IMR-90 (cell line): Measurements from ENCODE around the gene EGFR. TPM values are rescaled to one million over a fixed set of nuclear protein-coding genes. Genes with fewer than 3 reads are reported as not detected.

ENCODE experiments used
- ATAC-seq: fragments of 200-7000 bp; cut with Tn5 transposase; 2 replicates; pipeline ENCODE4 v1.9.1; 2020; ENCODE audit warnings: low read depth, mild to moderate bottlenecking, moderate library complexity
- BruUV-seq: library from RNA; stranded (reverse); fragments of 400-500 nt; replicated peaks from 2 replicates; lab custom pipeline; 2021; lab: Mats Ljungman, UMichigan
- CTCF ChIA-PET: fragments of 300-600 bp; formaldehyde crosslinking; extraction: SDS; loops from one replicate; lab custom pipeline; 2021; ENCODE audit warnings: antibody characterized with exemption; lab: Yijun Ruan, JAX
- POLR2A ChIA-PET: fragments of 300-600 bp; sonication (Branson Sonifier 250); formaldehyde crosslinking; loops from one replicate; lab custom pipeline; 2022; ENCODE audit warnings: antibody characterized with exemption; ENCODE audit not compliant: unreplicated experiment; lab: Charles Lee
- DNase-seq: peaks from one replicate; pipeline ENCODE4 v3.0.0; 2013
- H2AFZ ChIP-seq: replicated peaks from 2 replicates; pipeline ENCODE3; 2013; ENCODE audit warnings: low read length, mild to moderate bottlenecking; ENCODE audit not compliant: poor library complexity
- H2AK5ac ChIP-seq: 2 replicates; pipeline ENCODE4 v1.6.1; 2013; ENCODE audit warnings: low read depth, low read length, inconsistent platforms
- H2AK9ac ChIP-seq: replicated peaks from 2 replicates; pipeline ENCODE3; 2013; ENCODE audit warnings: mild to moderate bottlenecking, low read depth, low read length, moderate library complexity; ENCODE audit not compliant: poor library complexity
- H2BK120ac ChIP-seq: 2 replicates; pipeline ENCODE4 v1.6.1; 2013; ENCODE audit warnings: low read depth, low read length, inconsistent platforms
- H2BK15ac ChIP-seq: 3 replicates; pipeline ENCODE4 v1.6.1; 2013; ENCODE audit warnings: low read depth, low read length, inconsistent platforms
- H2BK20ac ChIP-seq: 2 replicates; pipeline ENCODE4 v1.6.1; 2013; ENCODE audit warnings: low read depth, mild to moderate bottlenecking, inconsistent platforms, low read length, moderate library complexity
- H2BK5ac ChIP-seq: 2 replicates; pipeline ENCODE4 v1.6.1; 2013; ENCODE audit warnings: mild to moderate bottlenecking, low read depth, low read length, inconsistent platforms; ENCODE audit not compliant: poor library complexity, severe bottlenecking
- H3K14ac ChIP-seq: replicated peaks from 2 replicates; pipeline ENCODE4 v1.6.1; 2013; ENCODE audit warnings: low read depth, low read length, inconsistent platforms
- H3K18ac ChIP-seq: 2 replicates; pipeline ENCODE4 v1.6.1; 2013; ENCODE audit warnings: low read depth, low read length, control low read depth
- H3K23ac ChIP-seq: 2 replicates; pipeline ENCODE4 v1.6.1; 2013; ENCODE audit warnings: low read depth, low read length, inconsistent platforms
- H3K27ac ChIP-seq: 2 replicates; pipeline ENCODE4 v1.5.1; 2013; ENCODE audit warnings: mild to moderate bottlenecking, control low read depth, low read length; ENCODE audit not compliant: insufficient read depth
- H3K27me3 ChIP-seq: 2 replicates; pipeline ENCODE4 v1.6.1; 2013; ENCODE audit warnings: low read length; ENCODE audit not compliant: control insufficient read depth, insufficient read depth
- H3K36me3 ChIP-seq: 2 replicates; pipeline ENCODE4 v1.6.1; 2013; ENCODE audit warnings: low read length, mixed read lengths; ENCODE audit not compliant: control insufficient read depth, insufficient read depth
- H3K4ac ChIP-seq: 2 replicates; pipeline ENCODE4 v1.6.1; 2013; ENCODE audit warnings: low read depth, low read length, inconsistent platforms
- H3K4me1 ChIP-seq: 2 replicates; pipeline ENCODE4 v1.6.1; 2013; ENCODE audit warnings: low read length, mixed read lengths; ENCODE audit not compliant: control insufficient read depth, insufficient read depth
- H3K4me2 ChIP-seq: 2 replicates; pipeline ENCODE4 v1.6.1; 2013; ENCODE audit warnings: low read depth, mild to moderate bottlenecking, control low read depth, low read length, moderate library complexity
- H3K4me3 ChIP-seq: 2 replicates; pipeline ENCODE4 v1.5.1; 2013; ENCODE audit warnings: low read depth, mild to moderate bottlenecking, control low read depth, low read length, moderate library complexity; ENCODE audit not compliant: insufficient read depth
- H3K56ac ChIP-seq: 2 replicates; pipeline ENCODE4 v1.6.1; 2013; ENCODE audit warnings: low read length, inconsistent platforms; ENCODE audit not compliant: insufficient read depth; ENCODE audit errors: extremely low read depth
- H3K79me1 ChIP-seq, 2 experiments: 2 replicates each; pipeline ENCODE4 v1.6.1; 2013; ENCODE audit warnings: low read length in 2 of 2, inconsistent platforms in 1 of 2, low read depth in 1 of 2
- H3K9ac ChIP-seq: 2 replicates; pipeline ENCODE4 v1.6.1; 2013; ENCODE audit warnings: low read depth, low read length, control low read depth
- H3K9me1 ChIP-seq: 2 replicates; pipeline ENCODE4 v1.6.1; 2013; ENCODE audit warnings: low read length, inconsistent platforms; ENCODE audit not compliant: insufficient read depth
- H3K9me3 ChIP-seq: 2 replicates; pipeline ENCODE4 v1.6.1; 2013; ENCODE audit warnings: low read length; ENCODE audit not compliant: control insufficient read depth, insufficient read depth
- H4K20me1 ChIP-seq: 2 replicates; pipeline ENCODE4 v1.6.1; 2013; ENCODE audit warnings: low read length, inconsistent platforms; ENCODE audit not compliant: insufficient read depth
- H4K5ac ChIP-seq: 2 replicates; pipeline ENCODE4 v1.6.1; 2013; ENCODE audit warnings: mild to moderate bottlenecking, low read depth, low read length, control low read depth
- H4K8ac ChIP-seq, 2 experiments: 2 replicates each; pipeline ENCODE4 v1.6.1; 2013; ENCODE audit warnings: low read depth in 2 of 2, low read length in 2 of 2, control low read depth in 1 of 2, inconsistent platforms in 1 of 2
- H4K91ac ChIP-seq: 2 replicates; pipeline ENCODE4 v1.6.1; 2013; ENCODE audit warnings: low read depth, low read length, inconsistent platforms; ENCODE audit not compliant: insufficient read depth
- BHLHE40 ChIP-seq: fragments of 150-350 bp; IDR thresholded peaks from 2 replicates; pipeline ENCODE4 v1.6.1; 2016; ENCODE audit warnings: mild to moderate bottlenecking, low read depth, low read length
- CEBPB ChIP-seq: IDR thresholded peaks from 2 replicates; pipeline ENCODE4 v1.6.1; 2012; ENCODE audit warnings: low read depth, low read length, improper control_type of control experiment
- CHD1 ChIP-seq: IDR thresholded peaks from 2 replicates; pipeline ENCODE4 v1.6.1; 2012; ENCODE audit warnings: low read depth, low read length, improper control_type of control experiment
- CTCF ChIP-seq: conservative IDR thresholded peaks from 2 replicates; pipeline ENCODE4 v1.5.1; 2012; ENCODE audit warnings: mild to moderate bottlenecking, low read depth, low read length, improper control_type of control experiment
- FOS ChIP-seq: fragments of 150-350 bp; IDR thresholded peaks from 2 replicates; pipeline ENCODE4 v1.6.1; 2016; ENCODE audit warnings: low read depth, low read length
- MAFK ChIP-seq: IDR thresholded peaks from 2 replicates; pipeline ENCODE4 v1.6.1; 2012; ENCODE audit warnings: low read depth, low read length, improper control_type of control experiment
- MAZ ChIP-seq: IDR thresholded peaks from 2 replicates; pipeline ENCODE4 v1.6.1; 2012; ENCODE audit warnings: low read depth, mild to moderate bottlenecking, low read length, improper control_type of control experiment, moderate library complexity, borderline replicate concordance
- MXI1 ChIP-seq: IDR thresholded peaks from 2 replicates; pipeline ENCODE4 v1.6.1; 2012; ENCODE audit warnings: low read depth, mild to moderate bottlenecking, low read length, moderate library complexity, borderline replicate concordance
- NFE2L2 ChIP-seq: fragments of 150-350 bp; IDR thresholded peaks from 2 replicates; pipeline ENCODE4 v1.6.1; 2016; ENCODE audit warnings: low read depth, mild to moderate bottlenecking, low read length
- POLR2A ChIP-seq: IDR thresholded peaks from 2 replicates; pipeline ENCODE4 v1.6.1; 2012; ENCODE audit warnings: mild to moderate bottlenecking, low read depth, low read length
- RAD21 ChIP-seq: IDR thresholded peaks from 2 replicates; pipeline ENCODE4 v1.6.1; 2012; ENCODE audit warnings: low read length, improper control_type of control experiment
- RCOR1 ChIP-seq: IDR thresholded peaks from 2 replicates; pipeline ENCODE4 v1.6.1; 2012; ENCODE audit warnings: mild to moderate bottlenecking, low read length, improper control_type of control experiment; ENCODE audit not compliant: insufficient replicate concordance
- RFX5 ChIP-seq: IDR thresholded peaks from 2 replicates; pipeline ENCODE4 v1.8.0; 2012; ENCODE audit warnings: low read depth, mild to moderate bottlenecking, low read length, moderate library complexity
- SMC3 ChIP-seq: fragments of 150-350 bp; IDR thresholded peaks from 2 replicates; pipeline ENCODE4 v1.6.1; 2016; ENCODE audit warnings: low read depth, mild to moderate bottlenecking, antibody characterized with exemption, low read length, moderate library complexity
- WGBS, 2 experiments: methylation state at CpG; one replicate each; pipeline versions ENCODE4 v1.1.5 to v1.1.7; 2013; ENCODE audit warnings: missing lambda C conversion rate in 2 of 2; ENCODE audit not compliant: insufficient read length in 1 of 2; ENCODE audit errors: extremely low coverage in 2 of 2; 5-methylcytosine and 5-hydroxymethylcytosine counted together
- dilution Hi-C: fragments of 300-500 bp; cut with HindIII; formaldehyde crosslinking; loops from one replicate; pipeline ENCODE4 v1.14.3; 2018; ENCODE audit warnings: low sequenced_read_pairs; ENCODE audit not compliant: unreplicated experiment
- in situ Hi-C: fragments of 300-500 bp; cut with MboI; formaldehyde crosslinking; loops from 3 replicates; pipeline ENCODE4 v1.14.3; 2019; ENCODE audit warnings: low sequenced_read_pairs, inconsistent platforms, mixed read lengths
- intact Hi-C: fragments of 100-400 bp; cut with micrococcal nuclease; formaldehyde crosslinking; loops from 2 replicates; pipeline ENCODE4 v1.10.0; 2022
- polyA plus RNA-seq, 3 experiments: library from polyadenylated mRNA; depleted of rRNA; stranded (reverse); fragments of >200 nt; gene quantifications; 2 replicates each; pipeline ENCODE4 v1.2.3, GENCODE V29; 2012; ENCODE audit warnings: low replicate concordance in 1 of 3
- total RNA-seq: library from RNA; depleted of rRNA; stranded (reverse); fragments of >200 nt; gene quantifications from 2 replicates; pipeline ENCODE4 v1.2.3, GENCODE V29; 2012
- TF ChIP-seq, protein P1 (sequence below): fragments of 150-350 bp; IDR thresholded peaks from 2 replicates; pipeline ENCODE4 v1.6.1; 2017; ENCODE audit warnings: mild to moderate bottlenecking, antibody characterized with exemption, low read length, low read depth
- TF ChIP-seq, protein P2 (sequence below): fragments of 150-350 bp; IDR thresholded peaks from 2 replicates; pipeline ENCODE4 v1.6.1; 2016; ENCODE audit warnings: low read depth, mild to moderate bottlenecking, low read length, moderate library complexity, borderline replicate concordance

EGFR gene
- total and polyA plus RNA-seq, 2 of the 4 experiments (the other 2 are of a cell fraction): 36.9 to 60.4 TPM

DNA sequence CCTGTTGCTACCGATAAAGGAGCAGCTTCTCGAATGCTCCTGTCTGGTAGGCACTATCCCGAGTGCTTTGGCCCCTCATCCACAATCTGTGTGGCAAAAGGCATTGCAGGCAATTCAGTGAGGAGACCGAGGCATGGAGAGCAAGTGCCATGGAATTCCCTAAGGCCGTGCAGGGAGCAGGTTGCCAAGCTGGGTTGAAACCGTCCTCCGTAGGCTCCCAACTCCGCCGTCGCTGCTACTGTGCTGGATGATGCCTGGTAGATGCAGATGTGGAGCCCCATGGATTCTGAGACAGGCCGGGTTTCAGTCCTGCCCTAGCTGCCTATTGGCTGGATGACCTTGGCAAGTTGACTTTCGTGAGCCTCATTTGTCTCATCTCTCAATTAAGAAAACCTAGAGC lies 85.3 kb downstream of the EGFR start:
- TF ChIP-seq SMC3 (no peak), RAD21 (no peak), MXI1 (no peak), RFX5 (no peak), CEBPB (no peak), BHLHE40 (no peak), POLR2A (no peak), MAZ (no peak), CTCF (no peak), MAFK (no peak), FOS (no peak), CHD1 (no peak), RCOR1 (no peak), NFE2L2 (no peak)
- TF ChIP-seq, protein P1, sequence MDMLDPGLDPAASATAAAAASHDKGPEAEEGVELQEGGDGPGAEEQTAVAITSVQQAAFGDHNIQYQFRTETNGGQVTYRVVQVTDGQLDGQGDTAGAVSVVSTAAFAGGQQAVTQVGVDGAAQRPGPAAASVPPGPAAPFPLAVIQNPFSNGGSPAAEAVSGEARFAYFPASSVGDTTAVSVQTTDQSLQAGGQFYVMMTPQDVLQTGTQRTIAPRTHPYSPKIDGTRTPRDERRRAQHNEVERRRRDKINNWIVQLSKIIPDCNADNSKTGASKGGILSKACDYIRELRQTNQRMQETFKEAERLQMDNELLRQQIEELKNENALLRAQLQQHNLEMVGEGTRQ: no peak
- TF ChIP-seq, protein P2, sequence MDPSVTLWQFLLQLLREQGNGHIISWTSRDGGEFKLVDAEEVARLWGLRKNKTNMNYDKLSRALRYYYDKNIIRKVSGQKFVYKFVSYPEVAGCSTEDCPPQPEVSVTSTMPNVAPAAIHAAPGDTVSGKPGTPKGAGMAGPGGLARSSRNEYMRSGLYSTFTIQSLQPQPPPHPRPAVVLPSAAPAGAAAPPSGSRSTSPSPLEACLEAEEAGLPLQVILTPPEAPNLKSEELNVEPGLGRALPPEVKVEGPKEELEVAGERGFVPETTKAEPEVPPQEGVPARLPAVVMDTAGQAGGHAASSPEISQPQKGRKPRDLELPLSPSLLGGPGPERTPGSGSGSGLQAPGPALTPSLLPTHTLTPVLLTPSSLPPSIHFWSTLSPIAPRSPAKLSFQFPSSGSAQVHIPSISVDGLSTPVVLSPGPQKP: no peak
- H2BK15ac ChIP-seq: no peak overlapping the region
- H4K91ac ChIP-seq: no peak overlapping the region
- H3K27me3 ChIP-seq: no peaks in the 10 kb centered on the region
- POLR2A ChIA-PET: no interaction called here
- no peak overlapping the region for H4K5ac ChIP-seq
- no peak overlapping the region for H2BK5ac ChIP-seq
- no peak overlapping the region for H2BK20ac ChIP-seq
- peaks cover 38% of the 10 kb centered on the region for H3K4me1 ChIP-seq
- peak overlapping the region; percentile 25; the same call in 1 of the 2 replicates for H2AK5ac ChIP-seq
- no TSS peak for BruUV-seq
- no peak overlapping the region for H3K18ac ChIP-seq
- no peak overlapping the region for H3K4me2 ChIP-seq
- H3K9me1 ChIP-seq: peaks cover 44% of the 10 kb centered on the region
- H2AK9ac ChIP-seq: no peak overlapping the region
- H2AFZ ChIP-seq: no peak overlapping the region
- in situ Hi-C loops (no loop called here), dilution Hi-C loops (no loop called here), intact Hi-C loops (no loop called here)
- no peak overlapping the region for H3K27ac ChIP-seq
- CTCF ChIA-PET: no interaction called here
- H3K9ac ChIP-seq: no peak overlapping the region
- no peak overlapping the region for H3K23ac ChIP-seq
- H3K36me3 ChIP-seq: peaks cover 2% of the 10 kb centered on the region; the same call in 1 of the 2 replicates
- no peak overlapping the region for H3K56ac ChIP-seq
- DNase-seq (no peak), ATAC-seq (no peak)
- 100% methylated on average over 1 of the region's 12 CpGs; no CpG with 5 or more reads in 1 of the 2 experiments for WGBS, 2 experiments
- H3K4me3 ChIP-seq: no peak overlapping the region
- no peak overlapping the region for H4K8ac ChIP-seq
- H3K4ac ChIP-seq: 0 out of 2 replicates have a peak overlapping the region, but pooled peaks have one; percentile 4
- H3K14ac ChIP-seq: 0 out of 2 replicates have a peak overlapping the region, but pooled peaks have one; percentile 36
- no peaks in the 10 kb centered on the region for H3K9me3 ChIP-seq
- peaks cover 51 to 87% of the 10 kb centered on the region in 2 experiments for H3K79me1 ChIP-seq
- H4K20me1 ChIP-seq: peaks cover 51% of the 10 kb centered on the region
- H2BK120ac ChIP-seq: 0 out of 2 replicates have a peak overlapping the region, but pooled peaks have one; percentile 4
